Hepatic stellate cell (primary cell): Measurements from ENCODE around the gene KCNG1.
A peak's percentile ranks its signal among the peaks of the same experiment; 100 is the strongest.

Source experiments
- DNase-seq: peaks from one replicate; pipeline ENCODE4 v3.0.0; 2011; ENCODE audit warnings: low spot score

KCNG1 gene

DNA sequence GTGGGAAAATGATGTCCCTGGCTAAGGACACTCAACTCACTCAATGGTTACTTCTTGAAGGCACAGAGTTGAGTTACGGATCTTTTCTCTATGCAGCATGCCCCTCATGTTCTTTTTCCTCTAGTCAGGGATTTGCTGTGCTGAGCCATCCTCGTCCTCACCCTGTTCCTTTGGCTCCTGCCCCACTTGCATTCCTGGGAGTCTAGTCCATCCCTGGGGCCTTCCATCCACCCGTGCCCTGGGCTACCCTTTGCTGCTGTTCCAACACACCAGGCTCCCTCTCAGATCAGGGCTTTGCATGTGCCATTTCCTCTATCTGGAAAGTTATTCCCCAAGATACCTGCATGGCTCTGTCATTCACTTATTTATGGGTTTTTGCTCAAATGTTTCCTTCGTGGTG lies 13.3 kb upstream of the KCNG1 start:
- no peak for DNase-seq

- no peak for DNase-seq
These were observed 12.2 kb upstream of the KCNG1 start for GRCh38 chr20:51034988-51035656.

DNA sequence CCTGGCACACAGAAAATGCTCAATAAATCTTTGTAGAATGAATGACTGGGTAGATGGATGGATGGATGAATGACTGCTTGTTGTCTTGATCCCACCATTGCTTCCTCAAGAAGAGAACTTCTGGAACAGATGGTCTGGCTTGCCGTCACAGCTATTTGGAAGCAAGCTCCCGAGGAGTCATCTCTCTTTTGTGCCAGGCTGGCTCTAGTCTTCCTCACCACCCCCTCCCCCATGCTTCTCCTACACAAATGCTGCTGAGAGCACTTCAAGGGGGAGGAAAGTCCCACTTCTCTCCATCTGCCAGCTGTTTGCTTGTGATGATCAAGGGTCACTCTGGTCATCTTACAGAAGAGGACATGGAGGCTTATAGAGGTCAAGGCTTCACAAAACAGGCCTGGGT lies 11.6 kb upstream of the KCNG1 start:
- DNase-seq: no peak

DNA sequence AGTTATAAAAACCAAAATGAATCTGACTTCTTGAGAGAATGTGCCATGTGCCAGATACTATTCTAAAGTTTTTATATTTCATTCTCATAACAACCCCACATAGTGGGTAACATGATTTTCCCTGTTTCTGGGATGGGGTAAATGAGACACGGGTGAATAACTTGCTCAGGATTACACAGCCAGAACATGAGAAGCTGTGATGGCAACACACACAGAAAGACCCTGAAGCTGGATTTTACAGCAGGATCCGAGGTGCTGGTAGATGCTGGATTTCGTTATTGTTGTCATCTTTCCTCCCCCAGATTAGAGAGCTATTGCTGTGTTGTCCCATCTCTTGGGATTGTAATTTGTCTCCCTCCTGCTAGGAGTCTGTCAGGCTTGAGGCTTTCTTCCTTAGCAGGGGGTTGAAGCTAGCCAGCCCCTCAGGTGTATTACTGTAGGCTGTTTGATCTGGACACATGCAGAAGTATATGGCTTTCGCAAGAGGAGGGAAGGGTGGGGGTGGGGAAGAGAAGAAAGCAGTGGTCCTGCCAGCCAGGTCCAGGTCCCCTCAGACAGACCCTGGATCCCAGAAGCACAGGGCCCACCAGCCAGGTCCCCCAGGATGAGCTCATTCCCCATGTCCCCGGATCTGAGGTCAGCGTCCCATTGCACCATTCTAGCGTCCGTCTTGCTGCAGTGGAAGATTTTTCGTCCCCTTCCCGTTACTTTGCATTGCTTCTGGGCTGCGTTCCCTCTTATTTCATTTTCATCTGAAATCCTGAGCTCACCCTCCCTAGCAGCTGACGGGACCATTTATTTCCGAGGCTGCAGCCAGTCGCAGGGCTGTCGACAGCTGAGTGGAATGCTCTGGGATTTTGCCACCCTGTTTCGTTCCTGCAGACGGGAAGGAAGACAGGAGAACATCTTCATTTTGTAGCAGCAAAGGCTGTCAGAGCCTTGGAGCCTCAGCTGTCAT lies 7.3 kb upstream of the KCNG1 start:
- DNase-seq: peak; percentile 40

- no peak for DNase-seq
These were observed 6.6 kb upstream of the KCNG1 start for GRCh38 chr20:51029556-51029955.

GRCh38 chr20:51028616-51029212 lies 5.8 kb upstream of the KCNG1 start:
- DNase-seq: no peak

- DNase-seq: no peak
These were observed 4.3 kb upstream of the KCNG1 start for GRCh38 chr20:51027035-51027795.

DNA sequence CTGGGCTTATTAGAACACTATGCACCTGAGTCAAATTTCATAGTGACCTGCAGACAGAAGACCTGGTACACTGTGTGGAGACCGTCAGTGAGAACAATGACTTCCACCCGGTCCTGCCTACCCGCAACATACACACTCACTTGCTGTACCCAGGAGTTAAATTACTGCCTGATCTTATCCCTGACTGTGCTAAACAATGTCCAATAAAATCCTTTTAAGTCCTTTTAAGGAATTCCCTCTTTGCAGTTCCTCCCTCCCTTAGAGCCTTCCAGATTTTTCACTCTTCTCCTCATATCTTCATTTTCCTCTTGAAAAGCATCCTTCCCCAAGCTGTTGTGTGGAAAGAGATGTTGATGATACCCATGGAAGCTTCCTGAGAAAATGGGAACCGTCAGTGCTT lies 3.4 kb upstream of the KCNG1 start:
- no peak for DNase-seq

DNA sequence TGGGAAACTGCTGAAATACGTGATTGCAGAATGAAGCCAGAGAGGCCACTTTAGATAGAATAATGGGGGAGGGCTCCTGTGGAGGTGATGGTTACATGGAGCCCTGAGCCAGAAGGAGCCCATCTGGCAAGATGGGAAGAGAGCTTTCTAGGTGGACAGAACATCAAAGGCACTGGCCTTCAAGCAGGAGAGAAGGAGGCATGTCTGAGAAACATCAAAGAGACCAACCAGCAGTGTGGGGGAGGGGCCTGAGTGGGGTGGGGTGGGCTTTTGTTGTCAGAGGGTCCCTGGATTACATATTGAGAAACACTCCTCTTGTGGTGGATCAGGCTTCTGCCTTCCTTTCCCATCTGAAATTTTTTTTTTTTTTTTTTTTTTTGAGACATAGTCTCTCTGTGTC lies 1.9 kb upstream of the KCNG1 start:
- no peak for DNase-seq

- DNase-seq: no peak
These were observed 779 bp upstream of the KCNG1 start for GRCh38 chr20:51023617-51024155.

DNA sequence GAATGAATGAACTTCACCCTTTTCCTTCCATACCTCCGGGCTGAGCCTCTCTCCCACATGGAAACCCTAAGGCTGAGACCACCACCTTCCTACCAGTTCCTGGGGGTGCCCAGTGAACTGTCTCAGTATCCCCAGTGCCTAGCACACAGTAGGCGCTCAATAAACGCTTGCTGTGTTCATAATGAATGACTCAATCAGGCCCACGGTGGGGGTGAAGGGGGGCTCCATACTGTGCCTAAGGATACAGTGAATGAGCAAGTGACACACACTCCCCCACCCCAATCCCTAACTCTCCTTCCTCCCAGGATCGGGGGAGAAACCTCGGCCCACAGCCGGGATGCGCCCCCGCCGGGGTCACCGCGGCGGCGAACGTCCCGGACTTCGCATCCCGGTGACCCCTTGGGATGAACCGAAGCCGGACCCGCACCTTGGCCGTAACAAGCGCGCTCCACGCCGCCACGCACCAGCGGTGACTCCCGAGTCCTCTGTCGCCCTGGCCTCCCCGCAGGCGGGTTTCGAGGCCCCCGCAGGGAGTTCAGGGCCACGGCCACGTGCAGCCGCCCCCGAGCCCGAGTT lies 592 bp downstream of the KCNG1 start:
- DNase-seq: no peak

- no peak for DNase-seq
These were observed 1.6 kb downstream of the KCNG1 start for GRCh38 chr20:51021067-51022025.

- no peak for DNase-seq
These were observed 2.2 kb downstream of the KCNG1 start for GRCh38 chr20:51020657-51021056.

- DNase-seq: no peak
These were observed 3.0 kb downstream of the KCNG1 start for GRCh38 chr20:51019656-51020592.

DNA sequence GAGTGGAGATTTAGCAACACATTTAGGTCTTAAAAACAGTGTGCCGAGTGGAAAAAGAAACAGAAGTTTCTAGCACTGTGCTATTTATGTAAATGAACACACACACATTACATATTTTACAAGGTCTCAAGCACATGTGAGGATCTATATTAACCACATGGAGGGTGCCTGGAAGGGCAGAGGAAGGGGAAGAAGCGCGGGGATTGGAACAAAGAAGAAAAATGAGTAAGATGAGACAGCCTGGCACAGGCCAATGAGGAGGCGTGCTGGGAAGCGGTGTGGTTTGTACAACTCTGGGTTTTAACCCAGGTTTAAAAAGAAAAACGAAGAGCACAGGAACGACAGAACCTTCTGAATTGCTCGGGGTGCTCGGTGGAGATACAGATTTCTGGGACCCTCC lies 5.7 kb downstream of the KCNG1 start:
- no peak for DNase-seq

GRCh38 chr20:51016521-51016920 lies 6.4 kb downstream of the KCNG1 start:
- DNase-seq: no peak

- peak; percentile 89 for DNase-seq
These were observed 7.8 kb downstream of the KCNG1 start for GRCh38 chr20:51014797-51015722.
